Peyer's patch (tissue), 4 donors: ENCODE data around the gene GIGYF2.

Experiments
- CTCF ChIP-seq, 6 experiments: fragments of 450-650 bp in 4 of 6; fragments of 200-600 bp in 2 of 6; sonication (generic) in 1 of 6; IDR thresholded peaks; one replicate each; pipeline ENCODE4 v1.5.1; 2017 to 2019; ENCODE audit warnings: antibody characterized with exemption in 6 of 6, mild to moderate bottlenecking in 3 of 6, moderate library complexity in 1 of 6
- POLR2A ChIP-seq, 2 donors: fragments of 450-650 bp; IDR thresholded peaks; one replicate each; pipeline ENCODE4 v1.5.1; 2017; ENCODE audit warnings: antibody characterized with exemption in 2 of 2, mild to moderate bottlenecking in 2 of 2, moderate library complexity in 2 of 2

GRCh38 chr2:232896720-232897597 is 199.8 kb downstream of the GIGYF2 start:
- no peak for TF ChIP-seq CTCF (IDR thresholded peaks at IDR 0.05)
- no peak for TF ChIP-seq POLR2A (IDR thresholded peaks at IDR 0.05)
